Upper lobe of right lung (tissue), 1 donor: ENCODE results near the gene NELFB. TPM values are rescaled to one million over a fixed set of nuclear protein-coding genes. Genes with fewer than 3 reads are reported as not detected.

Source experiments
- ATAC-seq: fragments of 200-7000 bp; cut with Tn5 transposase; one replicate; pipeline ENCODE4 v1.9.1; 2020; ENCODE audit warnings: mild to moderate bottlenecking, moderate library complexity
- DNase-seq: peaks from one replicate; pipeline ENCODE4 v3.0.0-alpha.2; 2020
- H3K27ac ChIP-seq: fragments of 200-600 bp; one replicate; pipeline ENCODE4 v1.8.0; 2022
- H3K27me3 ChIP-seq: fragments of 200-600 bp; one replicate; pipeline ENCODE4 v1.8.0; 2022; ENCODE audit warnings: mild to moderate bottlenecking
- H3K36me3 ChIP-seq: fragments of 200-600 bp; one replicate; pipeline ENCODE4 v1.8.0; 2022
- H3K4me1 ChIP-seq: fragments of 200-600 bp; one replicate; pipeline ENCODE4 v1.8.0; 2022
- H3K4me3 ChIP-seq: fragments of 200-600 bp; one replicate; pipeline ENCODE4 v1.8.0; 2022; ENCODE audit warnings: mild to moderate bottlenecking
- H3K9me3 ChIP-seq: fragments of 200-600 bp; one replicate; pipeline ENCODE4 v1.8.0; 2022
- intact Hi-C: fragments of 100-400 bp; cut with DNase I; formaldehyde crosslinking; loops from one replicate; pipeline ENCODE4 v1.11.0; 2022
- long read RNA-seq: library from polyadenylated mRNA; unstranded; transcript quantifications from one replicate; pipeline ENCODE4 v2.0.0, GENCODE V29; 2021
- total RNA-seq: library from RNA; stranded (reverse); fragmentation: NEBNext Ultra II Directional; extraction: Animal tissue kit (Norgen Biotek cat#: 25700); gene quantifications from one replicate; pipeline ENCODE4 v1.2.1, GENCODE V29; 2021
- TF ChIP-seq, protein P1 (sequence below): fragments of 200-600 bp; IDR thresholded peaks from one replicate; pipeline ENCODE4 v1.8.0; 2022; ENCODE audit warnings: antibody characterized with exemption
- donor health status: DM: no; HTN: yes; CAD: no; lungs with severe emphysema.

NELFB gene
- total RNA-seq: 47.2 TPM
- long read RNA-seq, transcript NELFB-201 (13 exons, 2,698 nt): major isoform, 166 of 217 reads
- long read RNA-seq, partial matches to known transcripts: 20 of 217 reads
- long read RNA-seq, other reads (novel, unspliced or antisense): 31 of 217 reads

GRCh38 chr9:137254624-137255447 is at the start of gene NELFB:
Gene NELFB (plus strand): TSS chr9:137255327.
- Histone ChIP-seq H3K36me3 (peaks cover 27% of the 10 kb centered on the region), H3K4me1 (peaks cover 16% of the 10 kb centered on the region), H3K27ac (peak within 1 kb of the TSS; percentile 75), H3K9me3 (no peaks in the 10 kb centered on the region), H3K4me3 (peak within 1 kb of the TSS; percentile 86), H3K27me3 (no peaks in the 10 kb centered on the region)
- ATAC-seq (peak; percentile 94), DNase-seq (peak; percentile 97)
- TF ChIP-seq, protein P1, sequence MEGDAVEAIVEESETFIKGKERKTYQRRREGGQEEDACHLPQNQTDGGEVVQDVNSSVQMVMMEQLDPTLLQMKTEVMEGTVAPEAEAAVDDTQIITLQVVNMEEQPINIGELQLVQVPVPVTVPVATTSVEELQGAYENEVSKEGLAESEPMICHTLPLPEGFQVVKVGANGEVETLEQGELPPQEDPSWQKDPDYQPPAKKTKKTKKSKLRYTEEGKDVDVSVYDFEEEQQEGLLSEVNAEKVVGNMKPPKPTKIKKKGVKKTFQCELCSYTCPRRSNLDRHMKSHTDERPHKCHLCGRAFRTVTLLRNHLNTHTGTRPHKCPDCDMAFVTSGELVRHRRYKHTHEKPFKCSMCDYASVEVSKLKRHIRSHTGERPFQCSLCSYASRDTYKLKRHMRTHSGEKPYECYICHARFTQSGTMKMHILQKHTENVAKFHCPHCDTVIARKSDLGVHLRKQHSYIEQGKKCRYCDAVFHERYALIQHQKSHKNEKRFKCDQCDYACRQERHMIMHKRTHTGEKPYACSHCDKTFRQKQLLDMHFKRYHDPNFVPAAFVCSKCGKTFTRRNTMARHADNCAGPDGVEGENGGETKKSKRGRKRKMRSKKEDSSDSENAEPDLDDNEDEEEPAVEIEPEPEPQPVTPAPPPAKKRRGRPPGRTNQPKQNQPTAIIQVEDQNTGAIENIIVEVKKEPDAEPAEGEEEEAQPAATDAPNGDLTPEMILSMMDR: no peak
- intact Hi-C loops: no loop called here

GRCh38 chr9:137206602-137207001 is 48.5 kb upstream of the NELFB start:
- no peak overlapping the region for H3K27ac ChIP-seq
- ATAC-seq: no peak
- TF ChIP-seq, protein P1: no peak
- no peaks in the 10 kb centered on the region for H3K27me3 ChIP-seq
- no peak for DNase-seq
- H3K4me1 ChIP-seq: peaks cover 35% of the 10 kb centered on the region
- H3K4me3 ChIP-seq: peak overlapping the region; percentile 83
- H3K36me3 ChIP-seq: no peaks in the 10 kb centered on the region
- intact Hi-C loops: no loop called here
- H3K9me3 ChIP-seq: no peaks in the 10 kb centered on the region

- Histone ChIP-seq H3K36me3 (no peaks in the 10 kb centered on the region), H3K27me3 (no peaks in the 10 kb centered on the region), H3K27ac (no peak overlapping the region), H3K4me3 (no peak overlapping the region), H3K4me1 (peaks cover 5% of the 10 kb centered on the region), H3K9me3 (no peaks in the 10 kb centered on the region)
- DNase-seq: no peak
- ATAC-seq: no peak
- intact Hi-C loops: no loop called here
- TF ChIP-seq, protein P1: no peak
Measured at GRCh38 chr9:137211532-137211931, 43.6 kb upstream of the NELFB start.

GRCh38 chr9:137212520-137212919 is 42.6 kb upstream of the NELFB start:
- H3K4me3 ChIP-seq: no peak overlapping the region
- H3K27ac ChIP-seq: no peak overlapping the region
- intact Hi-C loops: no loop called here
- H3K36me3 ChIP-seq: no peaks in the 10 kb centered on the region
- ATAC-seq (no peak), DNase-seq (no peak)
- H3K4me1 ChIP-seq: no peaks in the 10 kb centered on the region
- TF ChIP-seq, protein P1: no peak
- no peaks in the 10 kb centered on the region for H3K27me3 ChIP-seq
- H3K9me3 ChIP-seq: no peaks in the 10 kb centered on the region

DNA sequence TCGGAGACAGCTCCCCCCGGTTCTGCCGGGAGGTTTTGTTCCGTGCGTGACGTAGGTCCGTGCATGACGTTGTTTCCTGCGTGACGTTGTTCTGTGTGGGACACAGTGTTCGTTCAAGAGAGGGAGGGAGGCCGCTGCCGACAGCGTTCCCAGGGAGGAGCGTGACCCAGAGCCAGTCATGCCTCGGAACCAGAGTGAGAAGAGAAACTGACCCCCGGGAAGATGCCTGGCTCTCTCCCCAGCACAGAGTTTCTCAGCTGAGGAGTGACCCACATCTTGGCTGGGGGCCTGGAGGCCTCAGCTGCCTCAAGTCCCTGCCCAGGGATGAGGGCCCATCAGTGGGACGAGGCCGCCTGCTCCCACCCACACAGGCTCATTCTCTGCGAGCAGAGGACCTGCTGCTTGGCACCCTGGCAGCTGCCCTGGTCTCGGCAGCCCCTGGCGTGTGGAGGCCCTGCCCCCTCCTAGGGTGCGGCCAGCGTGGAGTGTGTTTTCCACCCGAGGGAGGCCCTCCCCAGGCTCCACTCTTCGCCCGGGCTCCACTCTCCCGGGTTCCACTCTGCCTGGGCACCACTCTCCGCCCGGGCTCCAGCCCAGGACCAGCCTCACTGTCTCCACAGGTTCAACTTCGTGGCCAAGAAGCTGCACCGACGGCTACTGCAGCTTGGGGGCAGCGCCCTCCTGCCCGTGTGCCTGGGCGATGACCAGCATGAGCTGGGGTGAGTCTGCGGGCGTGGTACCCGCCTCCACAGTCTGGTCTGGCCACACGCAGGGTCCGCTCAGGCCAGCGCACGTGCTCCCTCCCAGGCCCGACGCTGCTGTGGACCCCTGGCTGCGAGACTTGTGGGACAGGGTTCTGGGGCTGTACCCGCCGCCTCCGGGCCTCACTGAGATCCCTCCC is 41.7 kb upstream of the NELFB start:
- TF ChIP-seq, protein P1: no peak
- H3K27me3 ChIP-seq: no peaks in the 10 kb centered on the region
- DNase-seq (no peak), ATAC-seq (no peak)
- H3K27ac ChIP-seq: no peak overlapping the region
- H3K9me3 ChIP-seq: no peaks in the 10 kb centered on the region
- H3K4me3 ChIP-seq: no peak overlapping the region
- no peaks in the 10 kb centered on the region for H3K4me1 ChIP-seq
- no peaks in the 10 kb centered on the region for H3K36me3 ChIP-seq
- intact Hi-C loops: no loop called here
